Central memory CD4-positive, alpha-beta T cell (primary cell): ENCODE results near the gene CYP4B1.
"Not testable (repeated sequence)": the region's sequence is repeated elsewhere in the genome, so short reads cannot be mapped to it uniquely, and the experiment has no call there.

Experiments used
- DNase-seq: peaks from one replicate; pipeline ENCODE4 v3.0.0; 2022

CYP4B1 gene

GRCh38 chr1:46817814-46818213, 19.0 kb downstream of the CYP4B1 start:
- no peak for DNase-seq

- DNase-seq = no peak
Measured at GRCh38 chr1:46818591-46818990, 19.7 kb downstream of the CYP4B1 start.

GRCh38 chr1:46819335-46819734, 20.5 kb downstream of the CYP4B1 start:
- no peak for DNase-seq

GRCh38 chr1:46820076-46820475, 21.2 kb downstream of the CYP4B1 start:
- DNase-seq = no peak

GRCh38 chr1:46820560-46821060, 21.8 kb downstream of the CYP4B1 start:
- no peak for DNase-seq

GRCh38 chr1:46822248-46822826, 23.5 kb downstream of the CYP4B1 start:
- DNase-seq = no peak

GRCh38 chr1:46823151-46823550, 24.3 kb downstream of the CYP4B1 start:
- DNase-seq = no peak

- not testable (repeated sequence) for DNase-seq
Measured at GRCh38 chr1:46826892-46827291, 28.0 kb downstream of the CYP4B1 start.

GRCh38 chr1:46830665-46831322, 31.9 kb downstream of the CYP4B1 start:
- no peak for DNase-seq

- not testable (repeated sequence) for DNase-seq
Measured at GRCh38 chr1:46835469-46835868, 36.6 kb downstream of the CYP4B1 start.

- DNase-seq = not testable (repeated sequence)
Measured at GRCh38 chr1:46846386-46846785, 47.5 kb downstream of the CYP4B1 start.

GRCh38 chr1:46857660-46858065, 58.8 kb downstream of the CYP4B1 start:
- not testable (repeated sequence) for DNase-seq

- DNase-seq = no peak
Measured at GRCh38 chr1:46862348-46862747, 63.5 kb downstream of the CYP4B1 start.
